HUES6 (cell line): ENCODE measurements around the gene SINHCAF.
"Not testable (repeated sequence)": the region's sequence is repeated elsewhere in the genome, so short reads cannot be mapped to it uniquely, and the experiment has no call there.

Source experiments
- H3K27ac ChIP-seq: 2 replicates; pipeline ENCODE4 v1.7.0; 2013; ENCODE audit warnings: low read depth, mild to moderate bottlenecking, low read length, inconsistent platforms
- H3K27me3 ChIP-seq: 2 replicates; pipeline ENCODE4 v1.6.1; 2013; ENCODE audit warnings: low read length; ENCODE audit not compliant: control insufficient read depth, insufficient read depth
- H3K36me3 ChIP-seq: 2 replicates; pipeline ENCODE4 v1.6.1; 2013; ENCODE audit warnings: low read length; ENCODE audit not compliant: control insufficient read depth, insufficient read depth
- H3K4me1 ChIP-seq: 2 replicates; pipeline ENCODE4 v1.6.1; 2013; ENCODE audit warnings: low read length; ENCODE audit not compliant: control insufficient read depth, insufficient read depth
- H3K4me3 ChIP-seq: 2 replicates; pipeline ENCODE4 v1.5.1; 2013; ENCODE audit warnings: low read depth, low read length
- H3K9ac ChIP-seq: one replicate; pipeline ENCODE4 v1.6.1; 2013; ENCODE audit warnings: mild to moderate bottlenecking, low read length
- H3K9me3 ChIP-seq: 2 replicates; pipeline ENCODE4 v1.6.1; 2013; ENCODE audit warnings: low read depth, low read length; ENCODE audit not compliant: control insufficient read depth, insufficient read depth

The SINHCAF gene

DNA sequence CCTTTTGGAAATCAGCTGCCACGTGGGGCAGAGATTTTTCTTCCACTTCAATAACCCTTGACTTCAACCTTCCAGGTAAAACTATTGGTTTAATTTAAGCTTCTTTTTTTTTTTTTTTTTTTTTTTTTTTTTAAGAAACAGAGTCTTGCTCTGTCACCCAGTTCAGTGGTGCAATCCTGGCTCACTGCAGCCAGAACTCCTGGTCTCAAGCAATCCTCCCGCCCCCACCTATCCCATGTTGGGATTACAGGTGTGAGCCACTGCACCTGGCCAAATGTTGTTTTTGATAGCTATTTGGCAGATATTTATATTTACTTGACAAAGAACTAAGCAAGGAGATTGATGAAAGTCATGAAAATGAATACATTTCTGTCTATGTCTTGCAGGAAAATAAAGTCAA, 65.1 kb downstream of the SINHCAF start:
- Histone ChIP-seq H3K4me1 (peaks cover 21% of the 10 kb centered on the region), H3K27ac (0 out of 2 replicates have a peak overlapping the region, but pooled peaks have one; percentile 6), H3K9me3 (no peaks in the 10 kb centered on the region), H3K4me3 (no peak overlapping the region), H3K27me3 (no peaks in the 10 kb centered on the region), H3K36me3 (no peaks in the 10 kb centered on the region), H3K9ac (no peak overlapping the region)

GRCh38 chr12:31259136-31259886, 66.6 kb downstream of the SINHCAF start:
- Histone ChIP-seq H3K27ac (no peak overlapping the region; the same call in 1 of the 2 replicates), H3K36me3 (no peaks in the 10 kb centered on the region), H3K4me1 (peaks cover 19% of the 10 kb centered on the region), H3K4me3 (no peak overlapping the region), H3K9me3 (no peaks in the 10 kb centered on the region), H3K27me3 (no peaks in the 10 kb centered on the region), H3K9ac (no peak overlapping the region)

GRCh38 chr12:31257784-31258183, 68.2 kb downstream of the SINHCAF start:
- Histone ChIP-seq H3K9ac (no peak overlapping the region), H3K9me3 (no peaks in the 10 kb centered on the region), H3K4me1 (peaks cover 19% of the 10 kb centered on the region), H3K27ac (no peak overlapping the region), H3K27me3 (no peaks in the 10 kb centered on the region), H3K4me3 (no peak overlapping the region), H3K36me3 (no peaks in the 10 kb centered on the region)

DNA sequence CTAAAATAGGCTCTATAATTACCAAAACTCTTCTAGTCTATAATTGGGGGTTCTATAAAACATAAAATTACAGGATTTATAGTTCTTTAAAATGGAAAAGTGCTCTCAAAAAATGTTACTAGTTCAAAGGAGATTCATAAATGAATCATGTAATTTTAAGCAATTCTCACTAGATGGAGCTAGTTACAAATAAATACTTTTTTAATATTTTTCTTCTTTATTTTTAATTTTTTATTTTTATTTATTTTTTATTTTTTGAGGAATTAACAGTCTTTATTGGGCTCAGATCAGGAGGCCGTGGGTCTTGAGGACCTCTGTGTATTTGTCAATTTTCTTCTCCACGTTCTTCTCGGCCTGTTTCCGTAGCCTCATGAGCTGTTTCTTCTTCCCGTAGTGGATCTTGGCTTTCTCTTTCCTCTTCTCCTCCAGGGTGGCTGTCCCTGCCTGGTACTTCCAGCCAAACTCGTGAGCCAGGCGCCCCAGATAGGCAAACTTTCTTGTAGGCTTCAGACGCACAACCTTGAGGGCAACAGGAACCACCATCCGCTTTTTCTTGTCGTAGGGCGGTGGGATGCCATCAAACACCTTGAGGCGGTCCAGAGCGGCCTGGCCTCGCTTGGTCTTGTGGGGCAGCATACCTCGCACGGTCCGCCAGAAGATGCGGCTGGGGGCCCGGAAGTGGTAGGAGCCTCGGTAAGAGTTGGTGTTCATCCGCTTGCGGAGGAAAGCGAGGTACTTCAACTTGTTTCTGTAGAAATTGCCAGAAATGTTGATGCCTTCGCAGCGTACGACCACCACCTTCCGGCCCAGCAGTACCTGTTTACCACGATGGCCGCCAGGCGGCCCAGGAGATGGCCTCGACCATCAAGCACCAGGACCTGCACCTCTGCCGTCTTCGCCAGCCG, 74.0 kb downstream of the SINHCAF start:
- not testable (repeated sequence) for H3K9me3 ChIP-seq, H3K9ac ChIP-seq, H3K36me3 ChIP-seq, H3K27me3 ChIP-seq, H3K4me1 ChIP-seq, H3K4me3 ChIP-seq, H3K27ac ChIP-seq

DNA sequence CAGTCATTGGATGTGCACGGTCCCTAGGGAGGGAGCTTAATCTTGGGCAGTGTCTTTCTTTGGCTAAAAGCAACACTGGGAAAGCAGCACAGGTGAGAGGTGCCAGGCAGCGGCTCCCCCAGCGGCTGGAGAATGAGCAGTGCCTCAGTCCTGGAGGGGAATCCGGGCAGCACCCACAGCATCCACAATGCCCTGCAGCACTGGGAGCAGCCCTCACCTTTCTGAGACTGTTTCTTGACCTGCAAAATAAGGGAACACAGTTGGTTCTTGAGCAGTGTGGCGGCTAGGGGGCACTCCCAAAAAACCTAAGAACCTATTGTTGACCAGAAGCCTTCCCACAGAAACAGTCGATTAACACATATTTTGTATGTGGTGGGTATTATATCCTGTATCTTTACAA, 75.8 kb downstream of the SINHCAF start:
- no peaks in the 10 kb centered on the region for H3K9me3 ChIP-seq
- no peak overlapping the region for H3K27ac ChIP-seq
- H3K9ac ChIP-seq = no peak overlapping the region
- no peak overlapping the region for H3K4me3 ChIP-seq
- no peaks in the 10 kb centered on the region for H3K27me3 ChIP-seq
- peaks cover 8% of the 10 kb centered on the region for H3K4me1 ChIP-seq
- no peaks in the 10 kb centered on the region for H3K36me3 ChIP-seq

DNA sequence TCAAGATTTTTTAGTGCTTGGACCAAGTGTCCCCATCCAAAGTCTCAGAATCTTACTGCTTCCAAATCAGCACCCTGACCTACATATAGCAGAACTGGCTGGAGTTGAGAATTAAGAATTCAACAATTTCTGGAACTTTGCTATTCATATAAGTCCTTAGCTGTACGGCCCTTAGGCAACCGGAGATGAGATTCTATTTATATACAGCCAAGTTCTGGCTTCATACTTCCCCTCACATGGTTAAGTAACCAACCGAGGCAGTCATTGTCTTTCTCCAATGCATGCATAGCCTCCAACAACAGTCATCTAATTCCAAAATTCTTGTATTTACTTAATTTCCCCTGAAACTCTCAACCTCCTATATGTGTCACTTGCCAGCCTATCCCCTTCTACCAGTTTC, 76.6 kb downstream of the SINHCAF start:
- H3K9ac ChIP-seq = no peak overlapping the region
- H3K36me3 ChIP-seq = no peaks in the 10 kb centered on the region
- H3K27ac ChIP-seq = no peak overlapping the region
- H3K4me1 ChIP-seq = peaks cover 8% of the 10 kb centered on the region
- no peak overlapping the region for H3K4me3 ChIP-seq
- no peaks in the 10 kb centered on the region for H3K27me3 ChIP-seq
- no peaks in the 10 kb centered on the region for H3K9me3 ChIP-seq

GRCh38 chr12:31248815-31249214, 77.1 kb downstream of the SINHCAF start:
- Histone ChIP-seq H3K27ac (no peak overlapping the region), H3K4me3 (no peak overlapping the region), H3K36me3 (no peaks in the 10 kb centered on the region), H3K9ac (no peak overlapping the region), H3K4me1 (peaks cover 8% of the 10 kb centered on the region), H3K9me3 (no peaks in the 10 kb centered on the region), H3K27me3 (no peaks in the 10 kb centered on the region)

GRCh38 chr12:31248337-31248736, 77.6 kb downstream of the SINHCAF start:
- H3K27me3 ChIP-seq = no peaks in the 10 kb centered on the region
- no peak overlapping the region for H3K4me3 ChIP-seq
- no peak overlapping the region for H3K9ac ChIP-seq
- H3K27ac ChIP-seq = no peak overlapping the region
- peaks cover 8% of the 10 kb centered on the region for H3K4me1 ChIP-seq
- no peaks in the 10 kb centered on the region for H3K9me3 ChIP-seq
- H3K36me3 ChIP-seq = no peaks in the 10 kb centered on the region

DNA sequence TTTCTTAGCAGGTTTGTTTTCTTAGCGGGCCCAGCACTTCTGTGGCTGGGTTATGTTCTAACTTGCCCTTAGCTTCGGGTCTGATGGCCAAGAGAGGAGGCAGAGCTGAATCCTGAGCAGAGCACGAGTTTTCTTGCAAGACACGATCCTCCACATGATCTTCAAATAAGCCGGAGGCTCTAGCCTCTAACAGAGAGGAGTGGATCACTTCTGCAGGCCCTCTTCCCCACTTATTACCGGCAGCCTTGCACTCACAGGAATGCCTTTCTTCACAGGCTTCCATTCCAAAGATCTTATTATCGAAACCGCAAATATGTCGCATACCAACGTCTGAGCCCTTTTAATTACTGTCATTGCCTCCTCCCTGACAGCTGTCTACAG, 79.5 kb downstream of the SINHCAF start:
- Histone ChIP-seq H3K9ac (no peak overlapping the region), H3K9me3 (no peaks in the 10 kb centered on the region), H3K27me3 (no peaks in the 10 kb centered on the region)

GRCh38 chr12:31245822-31246469, 80.0 kb downstream of the SINHCAF start:
- no peaks in the 10 kb centered on the region for H3K36me3 ChIP-seq
- no peak overlapping the region for H3K4me3 ChIP-seq
- peaks cover 8% of the 10 kb centered on the region for H3K4me1 ChIP-seq
- H3K9me3 ChIP-seq = no peaks in the 10 kb centered on the region
- H3K9ac ChIP-seq = no peak overlapping the region
- H3K27me3 ChIP-seq = no peaks in the 10 kb centered on the region
- no peak overlapping the region for H3K27ac ChIP-seq

More for the DNA sequence above, 79.5 kb downstream of the SINHCAF start:
- H3K27ac ChIP-seq = no peak overlapping the region
- no peaks in the 10 kb centered on the region for H3K36me3 ChIP-seq
- H3K4me3 ChIP-seq = no peak overlapping the region
- peaks cover 8% of the 10 kb centered on the region for H3K4me1 ChIP-seq

DNA sequence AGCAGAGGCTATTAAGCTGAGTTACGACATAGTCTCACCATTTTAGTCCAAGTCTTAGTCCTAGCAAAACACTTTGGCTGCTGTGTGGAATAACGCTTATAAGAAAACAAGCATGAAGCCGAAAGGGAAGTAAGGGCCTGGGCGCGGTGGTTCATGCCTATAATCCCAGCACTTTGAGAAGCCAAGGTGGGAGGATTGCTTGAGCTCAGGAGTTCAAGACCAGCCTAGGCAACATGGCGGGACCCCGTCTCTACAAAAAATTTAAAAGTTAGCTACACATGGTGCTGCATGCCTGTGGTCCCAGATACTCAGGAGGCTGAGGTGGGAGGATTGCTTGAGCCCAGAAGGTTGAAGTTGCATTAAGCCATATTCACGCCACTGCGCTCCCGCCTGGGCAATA, 83.5 kb downstream of the SINHCAF start:
- H3K27ac ChIP-seq, H3K4me3 ChIP-seq, H3K4me1 ChIP-seq, H3K9ac ChIP-seq, H3K36me3 ChIP-seq, H3K9me3 ChIP-seq, H3K27me3 ChIP-seq: not testable (repeated sequence)
